ENCODE measurements around the gene GEMIN5.

Gene GEMIN5

GRCh38 chr5:154842689-154843530 is 95.1 kb downstream of the GEMIN5 start:
- no peak for DNase-seq (ENCODE audit: low read depth)
- TF ChIP-seq CTCF (IDR thresholded peaks at IDR 0.05; ENCODE audit: control insufficient read depth, insufficient read depth, low read depth, low read length, missing control alignments): no peak
- H3K4me3 ChIP-seq (ENCODE audit: control insufficient read depth, low read depth, low read length): no peak overlapping the region

GRCh38 chr5:154841273-154841661 is 96.7 kb downstream of the GEMIN5 start:
- no peak overlapping the region for H3K4me3 ChIP-seq (ENCODE audit: control insufficient read depth, low read depth, low read length)
- TF ChIP-seq CTCF (IDR thresholded peaks at IDR 0.05; ENCODE audit: control insufficient read depth, insufficient read depth, low read depth, low read length, missing control alignments): no peak
- no peak for DNase-seq (ENCODE audit: low read depth)

GRCh38 chr5:154840435-154841272 is 97.4 kb downstream of the GEMIN5 start:
- DNase-seq (ENCODE audit: low read depth): no peak
- TF ChIP-seq CTCF (IDR thresholded peaks at IDR 0.05; ENCODE audit: control insufficient read depth, insufficient read depth, low read depth, low read length, missing control alignments): no peak
- no peak overlapping the region for H3K4me3 ChIP-seq (ENCODE audit: control insufficient read depth, low read depth, low read length)
